Glomerular endothelial cell (primary cell): ENCODE results near the gene GPI. TPM values are rescaled to one million over a fixed set of nuclear protein-coding genes. Genes with fewer than 3 reads are reported as not detected.

Source experiments
- total RNA-seq: library from RNA; depleted of rRNA; stranded (reverse); fragments of >200 nt; gene quantifications from 2 replicates; pipeline ENCODE4 v1.2.3, GENCODE V29; 2015

GPI gene
- total RNA-seq, 1 donor from 2014 or later = 291 TPM

Other genes with a start within 250 kb of the GPI start
- gene LSM14A, start 192.7 kb upstream of the GPI start, total RNA-seq = 69.4 and 86.3 TPM in 2 replicates
- 35.5 and 43.9 TPM in 2 replicates for gene GARRE1, start 110.6 kb upstream of the GPI start, total RNA-seq
- 11.7 and 15.2 TPM in 2 replicates for gene PDCD2L, start 39.2 kb downstream of the GPI start, total RNA-seq
- 53.4 and 69.0 TPM in 2 replicates for gene UBA2, start 63.2 kb downstream of the GPI start, total RNA-seq
- 18.3 and 20.6 TPM in 2 replicates for gene WTIP, start 116.6 kb downstream of the GPI start, total RNA-seq